8988T (cell line): ENCODE data around the gene FAM149A.
A peak's percentile ranks its signal among the peaks of the same experiment; 100 is the strongest.

ENCODE experiments used
- DNase-seq: peaks from one replicate; pipeline ENCODE4 v3.0.0; 2011

Gene FAM149A

DNA sequence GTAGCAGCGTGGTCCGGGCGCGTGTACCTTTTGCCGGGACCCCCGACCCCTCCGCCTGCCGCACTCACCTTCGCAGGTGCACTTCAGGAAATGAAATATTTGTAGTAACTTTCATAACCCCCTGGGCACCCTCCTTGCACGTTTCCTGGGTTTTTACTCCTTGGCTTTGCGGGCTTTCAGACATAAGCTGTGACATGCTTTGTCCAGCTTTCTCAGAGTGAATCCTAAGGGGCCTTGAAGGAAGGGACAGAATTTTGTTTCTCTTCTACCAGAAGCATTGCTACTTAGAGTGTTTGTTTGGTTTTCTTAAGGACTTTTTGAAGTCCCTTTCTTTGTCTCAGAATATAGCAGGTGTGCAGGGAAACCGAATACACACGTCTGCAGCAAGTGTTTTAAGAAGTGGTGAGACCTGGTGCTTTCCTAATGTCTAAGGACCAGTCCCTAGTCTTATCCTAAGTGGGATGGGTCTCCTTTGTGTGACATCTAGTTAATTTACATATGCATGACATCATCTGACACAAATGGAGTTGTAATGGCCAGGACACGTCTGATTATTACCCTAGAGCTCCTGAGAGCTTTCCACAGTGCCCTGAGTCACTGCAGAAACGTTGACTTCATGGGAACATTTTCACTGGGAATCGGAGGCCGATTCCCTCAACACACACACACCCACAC lies 1.3 kb downstream of the FAM149A start:
- no peak for DNase-seq

DNA sequence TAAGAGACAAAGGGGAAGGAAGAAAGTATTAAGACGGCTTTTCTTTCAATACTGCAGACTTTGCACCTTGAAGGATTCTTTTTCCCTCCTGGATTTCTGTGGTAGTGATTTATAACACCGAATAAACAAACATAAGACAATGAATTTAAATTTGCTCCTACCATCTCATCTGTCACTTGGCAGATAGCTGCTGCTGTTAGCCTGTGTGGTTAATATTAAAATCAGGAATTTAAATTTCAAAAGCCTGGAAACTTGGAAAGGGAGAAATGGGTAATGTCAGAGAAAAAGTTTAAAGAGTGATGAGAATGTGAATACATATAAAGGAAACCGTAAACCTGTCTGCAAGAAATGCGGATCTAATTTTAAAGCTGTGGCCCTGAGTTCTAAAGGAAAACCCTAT lies 3.4 kb downstream of the FAM149A start:
- no peak for DNase-seq

DNA sequence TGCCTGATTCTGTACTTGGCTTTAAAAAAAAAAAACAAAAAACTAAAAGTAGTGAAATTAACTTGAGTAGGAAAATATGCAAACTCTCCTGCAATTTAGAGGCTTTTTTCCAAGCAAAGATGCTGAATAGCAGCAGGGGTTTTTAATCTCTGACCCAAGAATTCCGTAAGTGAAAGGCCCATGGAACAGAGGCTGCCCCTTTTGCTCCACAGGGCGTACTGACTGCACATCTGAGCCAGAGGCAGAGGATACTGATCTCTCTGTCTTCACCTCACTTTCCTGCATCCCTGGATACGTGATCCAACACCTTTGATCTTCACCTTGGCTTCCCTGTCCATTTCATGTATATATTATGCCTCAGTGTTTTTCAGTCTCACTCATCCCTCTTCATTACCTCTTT lies 3.9 kb downstream of the FAM149A start:
- DNase-seq = no peak

DNA sequence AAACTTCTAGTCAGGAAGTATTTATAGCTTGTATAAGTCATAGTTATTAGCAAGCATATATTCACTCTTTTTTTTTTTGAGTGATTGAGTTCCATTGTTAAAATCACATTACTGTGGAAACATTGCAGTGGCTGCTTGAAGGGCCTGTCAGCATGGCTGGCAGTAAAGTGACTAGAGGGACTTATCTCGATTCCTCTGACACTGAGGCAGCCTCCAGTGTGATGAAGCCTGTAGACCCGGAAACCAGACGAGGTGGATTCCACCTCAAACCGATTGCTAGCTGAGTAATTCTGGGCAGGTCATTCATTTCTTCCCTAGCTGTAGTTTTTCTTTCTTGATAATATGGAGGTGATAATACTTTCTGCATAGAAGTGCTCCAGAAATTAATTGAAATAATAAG lies 4.7 kb downstream of the FAM149A start:
- DNase-seq = no peak

DNA sequence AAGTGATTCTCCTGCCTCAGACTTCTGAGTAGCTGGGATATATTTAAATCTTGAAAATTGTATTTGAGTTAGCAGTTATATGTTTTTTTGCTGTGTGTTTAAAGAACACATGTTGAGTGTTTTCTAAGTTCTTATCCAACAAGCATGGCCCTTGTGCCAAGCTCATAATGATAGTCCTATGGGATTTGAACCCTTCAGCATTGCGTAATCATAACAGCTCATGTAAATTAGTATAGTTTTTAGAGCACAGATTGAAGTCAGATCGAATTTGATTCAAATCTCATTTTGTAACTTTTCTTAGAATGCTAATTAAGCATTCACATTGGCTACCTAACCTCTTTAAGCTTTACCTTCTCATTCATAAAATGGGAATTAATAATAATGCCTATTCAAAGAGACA lies 12.2 kb downstream of the FAM149A start:
- no peak for DNase-seq

DNA sequence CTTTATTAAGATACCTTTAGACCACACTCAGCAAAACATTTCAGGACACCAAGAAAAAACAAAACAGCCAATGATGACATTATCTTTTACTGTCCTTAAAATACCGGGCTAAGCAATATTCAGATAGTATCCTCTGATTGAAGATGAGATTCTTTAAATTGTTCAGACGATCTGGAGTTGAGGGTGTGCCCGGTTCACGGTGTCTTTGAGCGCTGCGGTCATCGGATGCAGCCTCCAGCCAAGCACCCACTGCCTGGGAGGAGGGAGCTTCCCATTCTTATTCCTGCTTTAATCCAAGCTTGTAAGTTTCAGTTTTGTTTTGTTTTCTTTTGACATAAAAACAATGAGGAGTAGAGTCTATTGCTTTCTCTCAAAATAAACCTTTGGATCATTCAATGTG lies 14.1 kb downstream of the FAM149A start:
- no peak for DNase-seq

DNA sequence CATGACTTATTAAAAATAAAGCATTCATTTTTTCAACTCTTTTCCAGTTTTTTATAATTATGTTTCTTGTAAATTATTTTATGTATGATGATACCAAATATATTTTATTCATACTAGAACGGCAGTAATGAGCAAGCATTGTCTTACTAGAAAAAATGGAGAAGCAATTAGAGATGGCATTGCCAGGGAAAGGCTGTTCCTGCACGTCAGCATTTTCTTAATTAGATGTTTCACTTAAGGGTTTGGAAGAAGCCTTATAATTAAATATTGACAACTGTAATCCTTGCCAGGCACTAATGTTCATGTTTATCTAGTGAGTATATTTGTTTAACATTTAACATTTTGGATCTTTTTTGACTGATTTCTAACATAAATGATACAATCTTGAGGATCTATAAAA lies 16.6 kb downstream of the FAM149A start:
- DNase-seq = no peak

DNA sequence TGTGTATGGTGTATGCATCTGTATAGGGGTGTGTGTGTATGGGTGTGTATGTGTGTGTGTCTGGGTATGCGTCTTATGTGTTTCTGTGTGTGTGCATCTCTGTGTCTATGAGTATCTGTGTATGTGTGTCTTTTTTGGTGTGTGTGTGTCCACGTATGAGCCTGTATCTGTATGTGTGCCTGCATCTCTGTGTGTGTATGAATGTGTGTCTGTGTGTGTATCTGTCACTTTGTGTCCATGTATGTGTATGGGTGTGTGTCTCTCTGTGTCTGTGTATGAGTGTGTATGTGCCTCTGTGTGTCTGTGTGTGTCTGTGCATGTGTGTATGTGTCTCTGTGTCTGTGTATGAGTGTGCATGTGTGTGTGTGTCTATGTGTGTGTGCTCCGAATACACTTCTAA lies 24.3 kb downstream of the FAM149A start:
- DNase-seq = no peak

DNA sequence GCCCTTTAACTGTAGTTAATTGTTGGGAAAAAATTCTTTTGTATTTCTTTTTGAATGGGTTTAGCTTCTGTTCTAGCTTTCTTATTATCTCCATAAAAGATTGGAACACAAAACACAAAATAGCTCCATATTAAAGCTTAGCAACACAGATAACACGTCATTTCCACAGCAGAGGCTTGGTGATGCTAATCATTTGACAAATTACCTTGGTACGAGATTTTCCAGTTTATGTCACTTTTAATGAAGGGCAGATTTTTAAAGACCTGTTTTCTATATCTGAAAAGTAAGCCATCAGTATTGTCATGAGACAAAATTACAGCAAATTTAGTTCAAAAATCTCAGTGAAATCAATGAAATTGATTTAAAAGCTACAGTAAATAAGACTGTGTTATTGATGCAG lies 27.4 kb downstream of the FAM149A start:
- no peak for DNase-seq

DNA sequence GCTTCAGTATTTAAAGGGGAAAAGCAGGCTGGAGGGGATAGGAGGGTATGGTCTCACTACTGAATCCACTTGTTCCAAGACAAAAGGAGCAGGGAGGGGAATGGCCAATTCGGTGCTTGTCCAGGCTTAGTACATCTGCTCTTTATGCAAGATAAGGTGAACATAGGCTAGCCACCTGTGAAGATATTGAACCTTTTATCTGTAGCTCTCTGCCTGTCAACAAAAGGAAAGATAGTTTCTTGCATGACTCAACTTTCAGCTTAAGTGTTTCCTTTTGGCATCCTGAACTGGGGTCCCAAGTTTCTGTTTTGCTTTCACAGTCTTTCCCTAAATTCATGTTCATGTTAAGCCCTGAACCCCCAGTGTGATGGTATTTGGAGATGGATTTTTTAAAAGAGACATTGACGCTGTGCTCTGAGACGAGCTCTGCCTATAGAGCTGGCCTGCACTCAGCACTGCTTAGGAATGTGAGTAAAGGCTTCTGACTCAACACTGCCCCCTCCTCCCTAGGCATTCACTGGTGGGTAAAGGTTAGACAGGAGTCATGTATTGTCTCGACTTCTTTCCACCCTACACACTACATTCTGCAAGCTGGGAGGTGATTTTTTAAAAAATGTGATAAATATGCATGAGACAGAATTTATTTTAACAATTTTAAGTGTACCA lies 28.2 kb downstream of the FAM149A start:
- DNase-seq = no peak

DNA sequence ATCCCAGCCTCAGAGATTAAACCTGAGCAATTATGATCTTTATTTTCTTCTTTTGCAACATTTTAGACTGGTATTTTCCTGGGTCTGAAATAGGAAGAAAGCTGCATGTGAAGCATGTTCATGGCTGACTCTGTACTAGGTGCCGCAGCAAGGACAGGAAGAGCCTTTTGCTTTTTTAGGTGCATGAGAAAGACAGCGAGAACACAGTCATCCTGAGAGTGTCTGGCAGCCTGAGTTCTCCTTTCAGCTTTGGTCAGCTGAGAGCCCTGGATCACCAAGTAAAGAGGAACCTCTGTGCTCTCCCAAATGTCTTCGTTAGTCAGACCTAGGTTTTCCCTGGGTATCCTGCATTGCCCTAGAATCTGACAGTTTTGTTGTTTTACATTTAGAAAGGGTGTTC lies 29.8 kb downstream of the FAM149A start:
- no peak for DNase-seq

DNA sequence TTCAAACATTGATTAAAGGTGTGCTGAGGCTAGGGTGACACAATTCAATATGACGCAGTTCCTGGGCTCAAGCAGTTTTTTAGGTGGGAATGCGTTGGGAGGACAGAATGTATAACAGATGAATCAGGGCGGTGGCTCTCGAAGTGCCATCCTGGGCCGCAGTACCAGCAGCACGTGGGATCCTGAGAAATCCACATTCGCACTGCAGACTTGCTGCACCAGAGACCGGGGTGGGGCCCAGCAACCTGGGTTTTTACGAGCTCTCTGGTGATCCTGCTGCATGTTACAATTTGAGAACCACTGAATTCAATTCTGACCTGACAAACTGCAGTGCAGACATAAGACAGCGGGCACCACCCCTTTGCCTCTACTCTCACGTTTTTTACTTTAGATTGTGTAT lies 30.4 kb downstream of the FAM149A start:
- no peak for DNase-seq

DNA sequence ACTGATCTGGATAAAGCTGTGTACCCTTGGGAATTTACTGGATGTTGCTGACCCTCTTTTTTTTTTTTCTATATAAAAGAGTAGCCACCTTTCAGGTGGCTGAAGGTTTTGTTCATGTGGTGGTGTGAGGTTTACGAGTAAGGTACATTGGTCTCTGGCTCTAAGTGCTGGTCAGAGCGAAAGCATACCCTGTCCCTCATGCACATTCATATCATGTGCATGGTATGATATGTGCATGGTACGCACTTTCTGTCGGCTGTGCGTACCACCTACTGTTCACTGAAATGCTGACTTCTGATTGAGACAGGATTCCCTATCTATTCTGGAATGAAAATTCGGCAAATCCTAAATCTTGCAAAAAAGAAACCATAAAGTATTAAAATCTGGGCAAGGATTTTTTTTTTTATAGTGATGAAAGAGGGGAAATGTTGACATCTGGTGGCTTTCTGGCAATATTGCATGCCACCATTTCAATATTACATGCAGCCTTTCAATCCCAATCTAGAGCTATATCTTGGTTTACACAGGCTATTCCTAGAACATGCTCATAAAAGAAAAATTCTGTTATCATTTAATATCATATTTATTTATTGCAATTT lies 32.8 kb downstream of the FAM149A start:
- no peak for DNase-seq

DNA sequence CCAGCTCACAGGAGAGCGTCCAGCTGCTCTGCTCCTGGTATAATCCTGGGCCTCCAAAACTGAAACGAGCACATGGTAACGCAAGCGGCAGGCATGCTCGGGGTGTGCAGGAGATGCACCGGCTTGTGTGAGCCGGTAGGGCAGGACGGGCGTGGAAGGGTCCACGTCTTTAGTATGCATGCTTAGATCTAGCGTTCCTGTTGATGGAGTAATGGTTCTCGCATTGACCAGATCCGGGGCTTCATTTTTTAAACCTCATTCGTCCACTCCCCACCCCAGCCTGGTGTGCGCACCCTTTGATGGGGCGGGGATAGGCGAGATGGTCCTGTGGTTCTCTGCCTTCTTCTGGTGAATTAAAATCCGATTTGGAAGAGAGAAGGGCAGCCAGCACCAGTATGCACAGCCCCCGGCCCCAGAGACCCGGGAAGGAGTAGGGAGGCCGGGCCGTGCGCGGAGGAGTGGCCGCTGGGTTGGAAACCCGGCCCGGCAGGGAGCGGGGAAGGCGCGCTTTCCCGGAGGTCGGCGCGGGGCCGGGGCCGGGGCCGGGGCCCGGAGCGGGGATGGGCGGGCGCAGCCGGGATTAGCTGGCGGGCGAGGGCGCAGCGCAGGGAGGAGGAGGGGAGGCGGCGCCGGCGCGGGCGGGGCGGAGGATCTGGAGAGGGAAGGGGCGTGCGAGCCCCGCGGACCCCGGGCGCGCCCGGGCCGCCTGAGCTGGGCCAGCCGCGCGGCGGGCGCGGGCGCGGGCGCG lies 39.9 kb downstream of the FAM149A start:
- peak; percentile 76 for DNase-seq

DNA sequence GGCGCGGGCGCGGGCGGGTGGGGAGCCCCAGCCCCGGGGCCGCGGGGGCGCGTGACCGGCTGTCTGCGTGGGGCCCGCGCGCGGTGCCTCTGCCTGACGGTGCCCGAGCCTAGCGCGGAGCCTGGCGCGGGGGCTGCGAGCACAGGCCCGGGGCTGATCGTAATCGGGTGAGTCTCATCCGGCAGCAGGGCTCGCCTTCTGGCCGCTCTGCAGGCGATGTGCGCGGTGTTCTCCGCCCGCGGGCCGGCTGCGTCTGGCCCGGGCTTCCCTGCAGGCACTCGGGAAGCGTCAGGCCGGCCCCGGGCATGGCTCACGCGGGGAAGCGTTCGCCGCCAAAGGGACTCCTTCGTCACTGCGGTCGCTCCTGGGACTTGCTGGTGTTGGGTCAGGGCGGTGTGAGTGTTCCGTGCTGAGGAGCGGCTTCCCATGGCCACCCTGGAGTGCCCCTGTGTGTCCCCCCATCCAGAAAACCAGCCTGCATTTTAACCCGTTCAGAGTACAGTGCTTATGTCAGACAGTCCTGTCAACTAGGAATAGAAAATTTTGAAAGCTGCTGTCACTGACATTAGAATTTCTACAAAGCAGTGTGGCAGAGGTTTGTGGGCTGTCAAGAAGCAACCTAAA lies 40.6 kb downstream of the FAM149A start:
- DNase-seq = peak; percentile 76

DNA sequence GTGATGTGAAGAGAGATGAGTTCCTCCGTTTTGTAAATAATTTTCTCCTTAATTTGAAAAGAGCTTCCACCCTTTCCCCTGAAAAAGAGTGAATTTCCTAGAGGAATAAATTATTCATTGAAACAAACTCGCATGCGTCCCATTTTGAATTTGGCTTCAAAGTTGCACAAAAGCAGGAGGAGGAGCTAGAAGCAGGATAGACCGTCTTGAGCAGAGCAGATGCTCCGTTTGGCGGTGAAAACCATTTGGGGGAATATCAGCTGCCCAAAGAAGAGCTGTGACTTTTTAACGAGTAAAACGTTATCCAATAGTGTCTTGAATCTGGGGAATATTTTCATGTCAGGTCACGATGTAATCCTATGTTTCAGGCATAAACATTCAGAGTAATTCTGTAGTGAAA lies 42.0 kb downstream of the FAM149A start:
- DNase-seq = no peak

DNA sequence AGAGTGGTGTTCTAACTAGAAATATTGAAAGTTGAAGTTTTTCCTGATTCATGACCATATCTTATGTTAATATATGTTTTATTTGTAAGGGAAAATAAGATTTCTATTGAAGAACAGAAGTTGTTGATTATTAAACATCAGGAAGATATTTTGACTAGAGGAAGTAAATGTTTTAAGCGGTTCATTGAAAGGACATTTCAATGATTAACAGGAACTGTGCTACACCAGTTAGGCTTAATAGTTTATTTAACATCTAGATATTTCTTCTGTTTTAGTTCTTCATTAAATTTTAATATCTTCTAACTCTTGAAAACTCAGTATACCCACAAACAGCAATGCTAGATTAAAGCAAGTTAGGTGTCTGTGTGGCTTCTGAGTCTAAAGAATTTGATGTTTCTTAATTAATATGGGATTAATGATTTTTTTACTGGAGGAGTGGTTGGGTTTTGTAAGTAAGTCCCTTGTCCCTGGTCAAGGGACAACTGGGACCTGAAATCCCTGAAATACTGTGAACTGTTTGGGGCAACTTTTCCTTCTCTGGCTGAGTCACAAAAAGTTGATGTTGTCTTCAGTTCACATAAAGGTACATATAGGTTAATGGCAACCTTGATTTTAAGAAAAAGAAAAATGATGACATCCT lies 44.0 kb downstream of the FAM149A start:
- DNase-seq = no peak

DNA sequence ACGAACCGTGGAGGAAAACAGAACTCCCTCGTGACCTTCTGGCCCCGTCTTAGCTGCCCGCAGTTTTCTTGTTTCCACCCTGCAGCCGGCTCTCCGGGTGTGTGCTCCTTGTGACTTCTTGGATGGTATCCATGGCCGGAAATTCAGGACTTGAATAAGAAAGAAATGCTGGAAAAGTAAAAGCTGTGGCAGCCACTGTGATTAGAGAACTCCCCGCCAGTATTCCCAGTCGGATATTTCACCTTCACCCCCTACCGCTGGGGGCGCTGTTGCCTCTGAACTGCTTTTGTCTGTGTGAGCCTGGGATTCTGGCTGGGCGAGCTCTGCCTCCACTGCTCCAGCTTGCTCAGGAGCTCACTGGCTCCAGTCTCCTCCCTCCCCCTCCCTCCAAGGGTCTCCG lies 45.4 kb downstream of the FAM149A start:
- peak; percentile 36 for DNase-seq

DNA sequence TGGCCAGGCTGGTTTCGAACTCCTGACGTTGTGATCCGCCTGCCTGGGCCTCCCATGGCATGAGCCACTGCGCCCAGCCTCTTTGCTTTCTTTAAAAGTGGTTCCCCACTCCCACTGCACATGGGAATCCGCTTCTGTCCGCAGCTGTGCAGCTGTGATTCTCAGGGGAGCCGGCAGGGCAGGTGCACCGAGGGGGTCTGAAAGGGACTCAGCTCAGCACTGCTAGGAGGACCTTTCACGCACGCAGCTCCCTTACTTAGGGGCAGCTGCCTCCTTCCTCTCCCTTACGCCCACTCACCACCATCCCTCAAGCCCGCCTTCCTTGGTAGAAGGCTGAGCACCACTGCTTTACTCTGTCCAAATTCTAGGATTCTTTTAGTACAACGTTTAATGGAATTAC lies 46.4 kb downstream of the FAM149A start:
- no peak for DNase-seq

DNA sequence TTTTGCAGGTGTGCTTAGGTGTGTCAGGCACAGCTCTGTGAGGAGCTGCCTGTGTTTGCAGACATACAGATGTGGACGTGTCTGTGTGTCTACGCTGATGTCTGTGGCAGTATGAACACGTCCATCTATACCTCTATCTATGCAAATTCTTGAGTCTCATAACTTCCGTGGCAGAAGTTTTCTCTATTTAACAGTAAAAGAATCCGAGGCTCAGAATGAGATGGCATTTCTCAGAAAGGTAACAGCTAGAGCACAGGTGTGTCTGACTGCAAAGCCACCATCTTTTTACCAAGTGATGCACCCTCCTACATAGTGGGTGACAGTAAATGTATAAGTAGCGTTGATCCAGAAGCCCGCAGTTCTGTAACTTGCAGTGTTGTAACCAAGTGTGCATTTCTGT lies 47.0 kb downstream of the FAM149A start:
- no peak for DNase-seq

DNA sequence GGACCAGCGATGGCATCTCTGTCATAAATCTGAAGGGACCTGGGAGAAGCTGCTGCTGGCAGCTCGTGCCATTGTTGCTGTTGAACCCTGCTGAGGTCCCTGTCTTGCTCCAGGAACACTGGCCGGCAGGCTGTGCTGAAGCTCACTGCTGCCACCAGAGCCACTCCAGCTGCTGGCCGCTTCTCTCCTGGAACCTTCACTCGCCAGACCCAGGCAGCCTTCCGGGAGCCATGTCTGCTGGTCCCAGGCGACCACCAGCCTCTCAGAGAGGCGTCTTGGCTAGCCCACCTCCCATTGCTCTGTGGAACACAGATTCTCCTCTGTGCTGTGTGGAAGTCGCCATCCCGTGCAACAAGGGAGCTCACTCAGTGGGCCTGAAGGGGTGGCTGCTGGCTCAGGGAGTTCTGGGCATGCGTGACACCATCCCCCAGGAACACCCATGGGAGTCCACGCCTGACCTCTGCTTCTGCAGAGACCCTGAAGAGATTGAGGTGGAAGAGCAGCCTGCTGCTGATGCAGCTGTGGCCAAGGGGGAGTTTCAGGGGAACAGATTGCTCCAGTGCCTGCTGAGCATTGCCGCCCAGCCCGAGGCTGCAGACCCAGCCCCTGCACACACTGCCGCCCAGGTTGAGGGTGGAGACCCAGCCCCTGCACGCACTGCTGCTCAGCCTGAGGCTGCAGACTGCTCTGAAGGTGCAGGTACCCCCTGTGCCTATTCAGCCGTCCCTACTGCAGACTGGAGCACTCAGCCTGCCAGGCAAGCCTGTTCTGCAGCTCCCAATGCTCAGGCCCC lies 53.7 kb downstream of the FAM149A start:
- no peak for DNase-seq

DNA sequence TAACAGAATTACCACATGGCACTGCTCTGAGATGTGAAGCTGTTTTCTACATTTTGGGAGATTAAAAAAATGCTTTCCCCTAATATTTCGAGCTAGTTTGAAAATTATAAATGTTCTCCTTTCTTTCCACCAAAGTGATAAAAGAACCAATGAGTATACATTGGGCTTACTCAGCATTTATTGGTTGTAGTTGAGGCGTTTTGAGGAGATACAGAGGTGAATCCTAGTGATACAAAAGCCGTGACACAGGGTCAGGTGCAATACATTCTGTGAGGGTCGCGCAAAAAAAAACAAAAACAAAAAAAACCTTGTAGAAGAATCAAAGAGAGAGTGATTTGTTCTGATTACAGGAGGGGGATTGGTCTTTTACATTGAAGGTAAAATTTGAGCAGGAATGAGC lies 54.5 kb downstream of the FAM149A start:
- no peak for DNase-seq
